ENCODE measurements around the gene PLXNA3. TPM values are rescaled to one million over a fixed set of nuclear protein-coding genes. Genes with fewer than 3 reads are reported as not detected.
A peak's percentile ranks its signal among the peaks of the same experiment; 100 is the strongest.

The PLXNA3 gene
- total and polyA plus RNA-seq, 2 experiments from 2014 or later: 2.7 to 5.4 TPM

DNA sequence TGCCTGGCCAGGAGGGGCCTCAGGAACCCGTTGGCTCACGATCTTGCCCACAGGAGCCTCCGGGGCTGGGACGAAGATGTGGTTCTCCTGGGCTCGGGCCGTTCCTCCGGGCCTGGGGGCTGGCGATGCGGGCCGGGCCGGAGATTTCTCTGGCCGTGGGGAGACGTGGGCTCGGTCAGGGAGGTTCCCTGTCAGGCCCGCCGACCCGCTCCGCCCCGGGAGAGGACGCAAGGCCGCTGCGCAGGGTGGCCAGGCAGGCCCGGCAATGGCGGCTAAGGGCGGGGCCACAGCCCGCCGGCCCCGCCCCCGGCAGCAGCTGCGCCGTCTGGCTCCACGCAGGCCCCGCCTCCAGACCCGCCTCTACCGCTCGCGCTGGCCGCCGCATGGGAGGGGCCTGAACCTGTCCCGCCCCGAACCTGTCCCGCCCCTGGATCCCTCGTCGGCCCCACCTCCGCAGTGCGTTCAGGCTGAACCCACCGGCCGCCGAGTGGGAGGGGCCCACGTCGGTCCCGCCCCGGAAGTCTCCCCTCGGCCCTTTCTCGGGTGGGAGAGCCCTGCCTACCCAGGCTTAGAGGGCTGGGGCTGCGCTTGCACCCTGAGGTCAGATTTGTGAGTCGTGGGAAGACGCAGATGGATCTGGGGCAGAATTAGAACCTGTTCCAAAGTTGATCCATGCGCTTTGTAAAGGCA is 58.0 kb downstream of the PLXNA3 start, which contains the start of gene FAM3A:
TSS of gene FAM3A (minus strand) at position 267 of the 690 bp plus-strand sequence. CDS start 460 bp downstream, outside the sequence.
- H3K27ac Mint-ChIP-seq: peak within 1 kb of the TSS; percentile 96
- no peaks in the 10 kb centered on the region for H3K9me3 Mint-ChIP-seq
- Histone ChIP-seq H3K36me3 (ENCODE audit: insufficient read depth) (no peaks in the 10 kb centered on the region), H3K27ac (ENCODE audit: low read depth) (peak within 1 kb of the TSS; percentile 90), H3K4me2 (peak within 1 kb of the TSS; percentile 78), H3K9me2 (ENCODE audit: insufficient read depth) (no peaks in the 10 kb centered on the region), H2AFZ (no peak within 1 kb of the TSS), H4K20me1 (replicated peaks; ENCODE audit: insufficient read depth) (no peaks in the 10 kb centered on the region), H3K27me3 (ENCODE audit: insufficient read depth) (peaks cover 4% of the 10 kb centered on the region; the same call in 1 of the 2 replicates), H3K4me3 (peak within 1 kb of the TSS; percentile 69), H3K4me1 (ENCODE audit: insufficient read depth) (peaks cover 10% of the 10 kb centered on the region), H3K79me2 (replicated peaks; ENCODE audit: insufficient read depth) (no peaks in the 10 kb centered on the region), H3F3A (replicated peaks; ENCODE audit: low read depth) (0 out of 2 replicates have a peak, but pooled peaks cover 4% of the 10 kb centered on the region)
- H3K4me1 Mint-ChIP-seq: peaks cover 14% of the 10 kb centered on the region
- no peaks in the 10 kb centered on the region for H3K36me3 Mint-ChIP-seq (ENCODE audit: low read depth)
- H3K4me3 Mint-ChIP-seq: peak within 1 kb of the TSS; percentile 79
- H3K27me3 Mint-ChIP-seq (ENCODE audit: insufficient read depth, low read depth, poor library complexity): peaks cover 12% of the 10 kb centered on the region
- peak; percentile 83 for ATAC-seq
- peak; percentile 75 for DNase-seq (ENCODE audit: low spot score)
- TF ChIP-seq JUNB (IDR thresholded peaks at IDR 0.05; ENCODE audit: unreplicated experiment): no peak
- TF ChIP-seq POLR2AphosphoS5 (IDR thresholded peaks at IDR 0.05; ENCODE audit: low read depth): peak; percentile 60

DNA sequence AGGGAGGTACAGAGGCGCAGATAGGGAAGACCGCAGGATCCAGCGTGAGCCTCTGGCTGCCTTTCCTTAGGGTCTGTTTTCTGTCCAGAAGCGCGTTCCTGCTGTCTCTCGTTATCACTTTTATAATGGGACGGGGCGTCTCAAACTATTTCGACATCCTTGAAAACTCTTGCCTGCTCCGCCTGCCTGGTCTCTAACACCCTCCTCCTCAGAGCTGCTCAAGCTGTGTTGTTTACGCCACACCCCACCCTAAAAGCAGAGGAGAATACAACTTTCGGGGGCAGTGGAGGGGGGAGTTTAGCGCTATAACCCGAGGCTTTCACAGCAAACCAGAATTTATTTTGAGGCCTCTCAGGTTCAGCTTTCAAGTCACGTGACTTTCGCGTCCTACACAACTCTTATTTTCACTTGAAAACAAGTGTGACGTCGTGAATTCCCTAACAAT is 58.6 kb downstream of the PLXNA3 start:
- Histone ChIP-seq H3K36me3 (ENCODE audit: insufficient read depth) (no peaks in the 10 kb centered on the region), H2AFZ (no peak overlapping the region), H3K4me2 (peak overlapping the region; percentile 78), H3K79me2 (replicated peaks; ENCODE audit: insufficient read depth) (no peaks in the 10 kb centered on the region), H4K20me1 (replicated peaks; ENCODE audit: insufficient read depth) (no peaks in the 10 kb centered on the region), H3F3A (replicated peaks; ENCODE audit: low read depth) (0 out of 2 replicates have a peak, but pooled peaks cover 4% of the 10 kb centered on the region), H3K4me1 (ENCODE audit: insufficient read depth) (peaks cover 10% of the 10 kb centered on the region), H3K4me3 (peak overlapping the region; percentile 50), H3K9me2 (ENCODE audit: insufficient read depth) (no peaks in the 10 kb centered on the region), H3K27ac (ENCODE audit: low read depth) (peak overlapping the region; percentile 90), H3K27me3 (ENCODE audit: insufficient read depth) (peaks cover 4% of the 10 kb centered on the region; the same call in 1 of the 2 replicates)
- DNase-seq (ENCODE audit: low spot score) (peak; percentile 81), ATAC-seq (peak; percentile 30)
- Mint-ChIP-seq H3K9me3 (no peaks in the 10 kb centered on the region), H3K27me3 (ENCODE audit: insufficient read depth, low read depth, poor library complexity) (peaks cover 12% of the 10 kb centered on the region), H3K4me3 (peak overlapping the region; percentile 79), H3K27ac (peak overlapping the region; percentile 96), H3K4me1 (peaks cover 14% of the 10 kb centered on the region), H3K36me3 (ENCODE audit: low read depth) (no peaks in the 10 kb centered on the region)
- TF ChIP-seq POLR2AphosphoS5 (IDR thresholded peaks at IDR 0.05; ENCODE audit: low read depth) (no peak), ZNF331 (CRISPR knock-in tag; IDR thresholded peaks at IDR 0.05; ENCODE audit: low read depth) (no peak), JUNB (IDR thresholded peaks at IDR 0.05; ENCODE audit: unreplicated experiment) (no peak), CREB1 (CRISPR knock-in tag; IDR thresholded peaks at IDR 0.05; ENCODE audit: low read depth) (peak; percentile 41; the same call in 1 of the 2 replicates), EZH2phosphoT487 (IDR thresholded peaks at IDR 0.05; ENCODE audit: unreplicated experiment) (no peak), ZNF114 (CRISPR knock-in tag; IDR thresholded peaks at IDR 0.05) (no peak), EZH2 (IDR thresholded peaks at IDR 0.05; ENCODE audit: low read depth, unreplicated experiment) (no peak)
- TF ChIP-seq, protein P1, sequence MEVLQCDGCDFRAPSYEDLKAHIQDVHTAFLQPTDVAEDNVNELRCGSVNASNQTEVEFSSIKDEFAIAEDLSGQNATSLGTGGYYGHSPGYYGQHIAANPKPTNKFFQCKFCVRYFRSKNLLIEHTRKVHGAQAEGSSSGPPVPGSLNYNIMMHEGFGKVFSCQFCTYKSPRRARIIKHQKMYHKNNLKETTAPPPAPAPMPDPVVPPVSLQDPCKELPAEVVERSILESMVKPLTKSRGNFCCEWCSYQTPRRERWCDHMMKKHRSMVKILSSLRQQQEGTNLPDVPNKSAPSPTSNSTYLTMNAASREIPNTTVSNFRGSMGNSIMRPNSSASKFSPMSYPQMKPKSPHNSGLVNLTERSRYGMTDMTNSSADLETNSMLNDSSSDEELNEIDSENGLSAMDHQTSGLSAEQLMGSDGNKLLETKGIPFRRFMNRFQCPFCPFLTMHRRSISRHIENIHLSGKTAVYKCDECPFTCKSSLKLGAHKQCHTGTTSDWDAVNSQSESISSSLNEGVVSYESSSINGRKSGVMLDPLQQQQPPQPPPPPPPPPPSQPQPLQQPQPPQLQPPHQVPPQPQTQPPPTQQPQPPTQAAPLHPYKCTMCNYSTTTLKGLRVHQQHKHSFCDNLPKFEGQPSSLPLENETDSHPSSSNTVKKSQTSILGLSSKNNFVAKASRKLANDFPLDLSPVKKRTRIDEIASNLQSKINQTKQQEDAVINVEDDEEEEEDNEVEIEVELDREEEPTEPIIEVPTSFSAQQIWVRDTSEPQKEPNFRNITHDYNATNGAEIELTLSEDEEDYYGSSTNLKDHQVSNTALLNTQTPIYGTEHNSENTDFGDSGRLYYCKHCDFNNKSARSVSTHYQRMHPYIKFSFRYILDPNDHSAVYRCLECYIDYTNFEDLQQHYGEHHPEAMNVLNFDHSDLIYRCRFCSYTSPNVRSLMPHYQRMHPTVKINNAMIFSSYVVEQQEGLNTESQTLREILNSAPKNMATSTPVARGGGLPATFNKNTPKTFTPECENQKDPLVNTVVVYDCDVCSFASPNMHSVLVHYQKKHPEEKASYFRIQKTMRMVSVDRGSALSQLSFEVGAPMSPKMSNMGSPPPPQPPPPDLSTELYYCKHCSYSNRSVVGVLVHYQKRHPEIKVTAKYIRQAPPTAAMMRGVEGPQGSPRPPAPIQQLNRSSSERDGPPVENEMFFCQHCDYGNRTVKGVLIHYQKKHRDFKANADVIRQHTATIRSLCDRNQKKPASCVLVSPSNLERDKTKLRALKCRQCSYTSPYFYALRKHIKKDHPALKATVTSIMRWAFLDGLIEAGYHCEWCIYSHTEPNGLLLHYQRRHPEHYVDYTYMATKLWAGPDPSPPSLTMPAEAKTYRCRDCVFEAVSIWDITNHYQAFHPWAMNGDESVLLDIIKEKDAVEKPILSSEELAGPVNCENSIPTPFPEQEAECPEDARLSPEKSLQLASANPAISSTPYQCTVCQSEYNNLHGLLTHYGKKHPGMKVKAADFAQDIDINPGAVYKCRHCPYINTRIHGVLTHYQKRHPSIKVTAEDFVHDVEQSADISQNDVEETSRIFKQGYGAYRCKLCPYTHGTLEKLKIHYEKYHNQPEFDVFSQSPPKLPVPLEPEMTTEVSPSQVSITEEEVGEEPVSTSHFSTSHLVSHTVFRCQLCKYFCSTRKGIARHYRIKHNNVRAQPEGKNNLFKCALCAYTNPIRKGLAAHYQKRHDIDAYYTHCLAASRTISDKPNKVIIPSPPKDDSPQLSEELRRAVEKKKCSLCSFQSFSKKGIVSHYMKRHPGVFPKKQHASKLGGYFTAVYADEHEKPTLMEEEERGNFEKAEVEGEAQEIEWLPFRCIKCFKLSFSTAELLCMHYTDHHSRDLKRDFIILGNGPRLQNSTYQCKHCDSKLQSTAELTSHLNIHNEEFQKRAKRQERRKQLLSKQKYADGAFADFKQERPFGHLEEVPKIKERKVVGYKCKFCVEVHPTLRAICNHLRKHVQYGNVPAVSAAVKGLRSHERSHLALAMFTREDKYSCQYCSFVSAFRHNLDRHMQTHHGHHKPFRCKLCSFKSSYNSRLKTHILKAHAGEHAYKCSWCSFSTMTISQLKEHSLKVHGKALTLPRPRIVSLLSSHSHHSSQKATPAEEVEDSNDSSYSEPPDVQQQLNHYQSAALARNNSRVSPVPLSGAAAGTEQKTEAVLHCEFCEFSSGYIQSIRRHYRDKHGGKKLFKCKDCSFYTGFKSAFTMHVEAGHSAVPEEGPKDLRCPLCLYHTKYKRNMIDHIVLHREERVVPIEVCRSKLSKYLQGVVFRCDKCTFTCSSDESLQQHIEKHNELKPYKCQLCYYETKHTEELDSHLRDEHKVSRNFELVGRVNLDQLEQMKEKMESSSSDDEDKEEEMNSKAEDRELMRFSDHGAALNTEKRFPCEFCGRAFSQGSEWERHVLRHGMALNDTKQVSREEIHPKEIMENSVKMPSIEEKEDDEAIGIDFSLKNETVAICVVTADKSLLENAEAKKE (CRISPR knock-in tag; IDR thresholded peaks at IDR 0.05): no peak

Data from GM23338 (cell line).